ENCODE results near the gene XXYLT1.

XXYLT1 gene

GRCh38 chr3:195036203-195036505 lies 234.8 kb downstream of the XXYLT1 start:
- no peak overlapping the region for H3K4me3 ChIP-seq (replicated peaks; ENCODE audit: low read depth, low read length)
- DNase-seq (ENCODE audit: extremely low read depth, low read depth), result no peak
- TF ChIP-seq CTCF (IDR thresholded peaks at IDR 0.05; ENCODE audit: low read depth, low read length, missing control alignments), result no peak

GRCh38 chr3:195035345-195036202 lies 235.4 kb downstream of the XXYLT1 start:
- no peak overlapping the region for H3K4me3 ChIP-seq (replicated peaks; ENCODE audit: low read depth, low read length)
- DNase-seq (ENCODE audit: extremely low read depth, low read depth), result no peak
- peak; percentile 35 for TF ChIP-seq CTCF (IDR thresholded peaks at IDR 0.05; ENCODE audit: low read depth, low read length, missing control alignments)

GRCh38 chr3:195034541-195034940 lies 236.4 kb downstream of the XXYLT1 start:
- no peak overlapping the region for H3K4me3 ChIP-seq (replicated peaks; ENCODE audit: low read depth, low read length)
- TF ChIP-seq CTCF (IDR thresholded peaks at IDR 0.05; ENCODE audit: low read depth, low read length, missing control alignments), result no peak
- no peak for DNase-seq (ENCODE audit: extremely low read depth, low read depth)

GRCh38 chr3:195034101-195034500 lies 236.9 kb downstream of the XXYLT1 start:
- TF ChIP-seq CTCF (IDR thresholded peaks at IDR 0.05; ENCODE audit: low read depth, low read length, missing control alignments), result no peak
- DNase-seq (ENCODE audit: extremely low read depth, low read depth), result no peak
- H3K4me3 ChIP-seq (replicated peaks; ENCODE audit: low read depth, low read length), result no peak overlapping the region

GRCh38 chr3:195033531-195034091 lies 237.3 kb downstream of the XXYLT1 start:
- no peak overlapping the region for H3K4me3 ChIP-seq (replicated peaks; ENCODE audit: low read depth, low read length)
- no peak for TF ChIP-seq CTCF (IDR thresholded peaks at IDR 0.05; ENCODE audit: low read depth, low read length, missing control alignments)
- DNase-seq (ENCODE audit: extremely low read depth, low read depth), result no peak

GRCh38 chr3:195032955-195033354 lies 238.0 kb downstream of the XXYLT1 start:
- no peak overlapping the region for H3K4me3 ChIP-seq (replicated peaks; ENCODE audit: low read depth, low read length)
- no peak for DNase-seq (ENCODE audit: extremely low read depth, low read depth)

More at GRCh38 chr3:195032955-195033354, 238.0 kb downstream of the XXYLT1 start:
- no peak for TF ChIP-seq CTCF (IDR thresholded peaks at IDR 0.05; ENCODE audit: low read depth, low read length, missing control alignments)

All from HFF-Myc (cell line).